Fibroblast of lung (primary cell): ENCODE results near the gene SHISA4.

Experiments used
- CTCF ChIP-seq, 2 donors: IDR thresholded peaks in 1 of 2; conservative IDR thresholded peaks in 1 of 2; 1 replicate in 1 of 2; 2 replicates in 1 of 2; pipeline ENCODE4 v1.5.1; 2011 to 2012; ENCODE audit warnings: low read length in 2 of 2, control low read depth in 1 of 2, inconsistent platforms in 1 of 2, low read depth in 1 of 2, mild to moderate bottlenecking in 1 of 2
- EZH2 ChIP-seq: IDR thresholded peaks from 2 replicates; pipeline ENCODE4 v1.5.1; 2012; ENCODE audit warnings: low read length, control low read depth, mild to moderate bottlenecking; ENCODE audit errors: missing control alignments

GRCh38 chr1:201883266-201883665, 5.4 kb upstream of the SHISA4 start:
- TF ChIP-seq CTCF (conservative IDR thresholded peaks at IDR 0.05 in 1 of 2, IDR thresholded peaks at IDR 0.05 in 1 of 2; ENCODE audit: low read depth in 1 of 2, low read length in 2 of 2) = no peak
- TF ChIP-seq EZH2 = no peak
